ENCODE results near the gene ABHD10. TPM values are rescaled to one million over a fixed set of nuclear protein-coding genes. Genes with fewer than 3 reads are reported as not detected.
"Not testable (repeated sequence)": the region's sequence is repeated elsewhere in the genome, so short reads cannot be mapped to it uniquely, and the experiment has no call there.

ABHD10 gene
- total RNA-seq, 4 donors from 2014 or later: 40.8 to 54.9 (median 50.6) TPM

GRCh38 chr3:112035241-112035640 is 56.4 kb downstream of the ABHD10 start:
- TF ChIP-seq, protein P1, sequence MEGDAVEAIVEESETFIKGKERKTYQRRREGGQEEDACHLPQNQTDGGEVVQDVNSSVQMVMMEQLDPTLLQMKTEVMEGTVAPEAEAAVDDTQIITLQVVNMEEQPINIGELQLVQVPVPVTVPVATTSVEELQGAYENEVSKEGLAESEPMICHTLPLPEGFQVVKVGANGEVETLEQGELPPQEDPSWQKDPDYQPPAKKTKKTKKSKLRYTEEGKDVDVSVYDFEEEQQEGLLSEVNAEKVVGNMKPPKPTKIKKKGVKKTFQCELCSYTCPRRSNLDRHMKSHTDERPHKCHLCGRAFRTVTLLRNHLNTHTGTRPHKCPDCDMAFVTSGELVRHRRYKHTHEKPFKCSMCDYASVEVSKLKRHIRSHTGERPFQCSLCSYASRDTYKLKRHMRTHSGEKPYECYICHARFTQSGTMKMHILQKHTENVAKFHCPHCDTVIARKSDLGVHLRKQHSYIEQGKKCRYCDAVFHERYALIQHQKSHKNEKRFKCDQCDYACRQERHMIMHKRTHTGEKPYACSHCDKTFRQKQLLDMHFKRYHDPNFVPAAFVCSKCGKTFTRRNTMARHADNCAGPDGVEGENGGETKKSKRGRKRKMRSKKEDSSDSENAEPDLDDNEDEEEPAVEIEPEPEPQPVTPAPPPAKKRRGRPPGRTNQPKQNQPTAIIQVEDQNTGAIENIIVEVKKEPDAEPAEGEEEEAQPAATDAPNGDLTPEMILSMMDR (IDR thresholded peaks at IDR 0.05): no peak
- no peak for TF ChIP-seq POLR2A (IDR thresholded peaks at IDR 0.05)
- intact Hi-C loops (cut with DNase I): no loop called here
- Histone ChIP-seq H3K27me3 (no peaks in the 10 kb centered on the region), H3K27ac (no peak overlapping the region), H3K9me3 (no peaks in the 10 kb centered on the region), H3K36me3 (no peaks in the 10 kb centered on the region), H3K4me3 (replicated peaks in 1 of 3) (no peak overlapping the region), H3K4me1 (no peaks in the 10 kb centered on the region)
- DNase-seq: no peak
- 65 to 68% methylated on average over 3 of the region's 3 CpGs for WGBS, 2 donors

GRCh38 chr3:112037194-112037593 is 58.4 kb downstream of the ABHD10 start:
- H3K4me1 ChIP-seq; H3K27ac ChIP-seq; DNase-seq; H3K9me3 ChIP-seq; H3K4me3 ChIP-seq (replicated peaks in 1 of 3); H3K27me3 ChIP-seq; intact Hi-C loops (cut with DNase I); H3K36me3 ChIP-seq: not testable (repeated sequence)
- WGBS, 2 donors: 64 to 65% methylated on average over 4 of the region's 4 CpGs

GRCh38 chr3:112038863-112039262 is 60.0 kb downstream of the ABHD10 start:
- intact Hi-C loops (cut with DNase I): no loop called here
- no peaks in the 10 kb centered on the region for H3K27me3 ChIP-seq
- H3K9me3 ChIP-seq: no peaks in the 10 kb centered on the region
- H3K36me3 ChIP-seq: no peaks in the 10 kb centered on the region
- H3K4me1 ChIP-seq: peaks cover 0 to 6% of the 10 kb centered on the region in 2 donors
- TF ChIP-seq, protein P1 (IDR thresholded peaks at IDR 0.05): no peak
- TF ChIP-seq POLR2A (IDR thresholded peaks at IDR 0.05): no peak
- H3K27ac ChIP-seq: no peak overlapping the region
- no peak for DNase-seq
- 77 to 81% methylated on average over 3 of the region's 3 CpGs for WGBS, 2 donors
- no peak overlapping the region for H3K4me3 ChIP-seq (replicated peaks in 1 of 3)

DNA sequence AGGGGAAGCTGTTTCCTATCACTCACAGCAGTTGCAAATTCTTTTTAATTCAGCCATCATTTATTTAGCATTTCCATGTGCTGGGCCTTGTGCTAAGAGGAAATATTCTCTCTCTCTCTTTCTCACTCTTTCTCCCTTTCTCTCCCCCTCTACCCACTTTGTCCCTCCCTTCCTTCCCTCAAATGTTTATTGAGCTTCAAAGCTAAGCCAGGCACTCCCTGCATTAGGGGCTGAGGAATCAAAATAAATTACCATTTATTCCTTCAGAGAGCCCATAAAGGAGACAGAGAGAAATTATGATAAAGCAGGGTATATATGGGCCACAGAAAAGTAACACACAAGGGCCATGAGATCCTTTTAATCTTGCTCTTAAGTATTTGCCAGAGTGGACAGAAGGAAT is 62.5 kb downstream of the ABHD10 start:
- Histone ChIP-seq H3K27ac (no peak overlapping the region), H3K36me3 (no peaks in the 10 kb centered on the region), H3K9me3 (no peaks in the 10 kb centered on the region), H3K4me3 (replicated peaks in 1 of 3) (no peak overlapping the region), H3K27me3 (no peaks in the 10 kb centered on the region), H3K4me1 (peaks cover 0 to 6% of the 10 kb centered on the region in 2 donors)
- TF ChIP-seq, protein P1 (IDR thresholded peaks at IDR 0.05): no peak
- no peak for TF ChIP-seq POLR2A (IDR thresholded peaks at IDR 0.05)
- intact Hi-C loops (cut with DNase I): no loop called here
- DNase-seq: no peak

DNA sequence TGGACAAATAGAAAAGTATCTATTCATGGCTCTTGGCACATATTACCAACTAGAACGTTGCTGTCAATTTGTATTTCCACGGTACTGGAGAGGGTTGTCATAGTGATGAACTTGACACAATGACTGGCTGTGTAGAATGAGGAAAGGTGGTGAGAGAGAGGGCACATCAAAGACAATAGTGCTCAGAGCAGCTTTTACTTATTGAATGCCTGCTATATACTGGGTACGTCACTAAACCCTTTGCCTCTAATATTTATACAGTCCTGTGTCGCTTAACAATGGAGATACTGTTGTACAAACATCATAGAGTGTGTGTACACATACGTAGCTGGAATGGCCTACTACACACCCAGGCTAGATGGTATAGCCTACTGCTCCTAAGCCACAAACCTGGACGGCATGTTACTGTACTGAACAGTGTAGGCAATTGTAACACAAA is 64.0 kb downstream of the ABHD10 start:
- 61 to 65% methylated on average over 6 of the region's 6 CpGs for WGBS, 2 donors
- TF ChIP-seq, protein P1 (IDR thresholded peaks at IDR 0.05): no peak
- no peak for TF ChIP-seq POLR2A (IDR thresholded peaks at IDR 0.05)
- Histone ChIP-seq H3K36me3 (no peaks in the 10 kb centered on the region), H3K9me3 (no peaks in the 10 kb centered on the region), H3K27ac (no peak overlapping the region), H3K27me3 (no peaks in the 10 kb centered on the region), H3K4me3 (replicated peaks in 1 of 3) (no peak overlapping the region), H3K4me1 (peaks cover 0 to 6% of the 10 kb centered on the region in 2 donors)
- no peak for DNase-seq
- intact Hi-C loops (cut with DNase I): no loop called here

Other genes starting within 250 kb of the ABHD10 start
- gene PHLDB2, start 119.8 kb upstream of the ABHD10 start, total RNA-seq: 10 to 100 TPM; 12.9 to 34.7 (median 27.1) TPM
- gene TAGLN3, start 19.9 kb downstream of the ABHD10 start, total RNA-seq: 1 to 10 TPM in 1 of 4 donors, under 1 TPM in 1, not detected in 2; 0.22 to 2.6 TPM
- under 1 TPM in 1 of 4 donors, not detected in 3; 0.11 TPM for gene TMPRSS7, start 55.7 kb downstream of the ABHD10 start, total RNA-seq
- gene C3orf52, start 107.4 kb downstream of the ABHD10 start, total RNA-seq: 10 to 100 TPM; 32.0 to 62.9 (median 45.9) TPM
- under 1 TPM in 2 of 4 donors, not detected in 2; 0.33 to 0.40 TPM for gene GCSAM, start 154.2 kb downstream of the ABHD10 start, total RNA-seq

Data from thyroid gland (tissue), 4 donors.